Epithelial cell of esophagus (primary cell): ENCODE data around the gene ITPKB.

Experiments
- DNase-seq: peaks from one replicate; pipeline ENCODE4 v3.0.0; 2010; ENCODE audit warnings: low read depth
- H3K4me3 ChIP-seq: 2 replicates; pipeline ENCODE4 v1.5.1; 2011; ENCODE audit warnings: mild to moderate bottlenecking, low read length, control low read depth
- TF ChIP-seq, protein P1 (sequence below): IDR thresholded peaks from 2 replicates; pipeline ENCODE4 v1.5.1; 2011; ENCODE audit warnings: low read depth, mild to moderate bottlenecking, low read length, control low read depth, inconsistent platforms; ENCODE audit not compliant: insufficient read depth; ENCODE audit errors: missing control alignments

The ITPKB gene

DNA sequence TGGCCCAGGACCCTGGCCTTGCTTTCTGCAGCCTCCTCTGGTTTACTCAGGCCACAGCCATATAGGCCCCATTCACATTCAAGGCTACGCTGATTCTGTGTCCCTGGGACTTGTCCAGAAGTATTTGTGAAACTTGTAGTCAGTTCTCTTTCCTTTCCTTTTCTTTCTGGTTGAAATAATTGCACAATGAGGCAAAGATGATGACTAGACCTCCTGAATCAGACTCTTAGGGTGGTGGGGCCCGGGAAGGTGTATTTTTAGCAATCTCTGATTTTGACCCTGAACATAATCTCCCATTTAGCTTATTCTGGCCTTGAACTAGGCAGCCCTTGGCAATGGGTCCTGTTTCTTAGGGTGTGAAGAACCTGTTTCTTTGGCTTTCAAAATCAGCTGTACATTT lies 150.6 kb downstream of the ITPKB start:
- TF ChIP-seq, protein P1, sequence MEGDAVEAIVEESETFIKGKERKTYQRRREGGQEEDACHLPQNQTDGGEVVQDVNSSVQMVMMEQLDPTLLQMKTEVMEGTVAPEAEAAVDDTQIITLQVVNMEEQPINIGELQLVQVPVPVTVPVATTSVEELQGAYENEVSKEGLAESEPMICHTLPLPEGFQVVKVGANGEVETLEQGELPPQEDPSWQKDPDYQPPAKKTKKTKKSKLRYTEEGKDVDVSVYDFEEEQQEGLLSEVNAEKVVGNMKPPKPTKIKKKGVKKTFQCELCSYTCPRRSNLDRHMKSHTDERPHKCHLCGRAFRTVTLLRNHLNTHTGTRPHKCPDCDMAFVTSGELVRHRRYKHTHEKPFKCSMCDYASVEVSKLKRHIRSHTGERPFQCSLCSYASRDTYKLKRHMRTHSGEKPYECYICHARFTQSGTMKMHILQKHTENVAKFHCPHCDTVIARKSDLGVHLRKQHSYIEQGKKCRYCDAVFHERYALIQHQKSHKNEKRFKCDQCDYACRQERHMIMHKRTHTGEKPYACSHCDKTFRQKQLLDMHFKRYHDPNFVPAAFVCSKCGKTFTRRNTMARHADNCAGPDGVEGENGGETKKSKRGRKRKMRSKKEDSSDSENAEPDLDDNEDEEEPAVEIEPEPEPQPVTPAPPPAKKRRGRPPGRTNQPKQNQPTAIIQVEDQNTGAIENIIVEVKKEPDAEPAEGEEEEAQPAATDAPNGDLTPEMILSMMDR: no peak
- H3K4me3 ChIP-seq: no peak overlapping the region
- DNase-seq: peak; percentile 30

- TF ChIP-seq, protein P1: no peak
- DNase-seq: no peak
- no peak overlapping the region for H3K4me3 ChIP-seq
These were observed 152.2 kb downstream of the ITPKB start for GRCh38 chr1:226586650-226587422.

GRCh38 chr1:226586116-226586515 lies 153.0 kb downstream of the ITPKB start:
- no peak overlapping the region for H3K4me3 ChIP-seq
- no peak for DNase-seq
- TF ChIP-seq, protein P1: no peak

GRCh38 chr1:226584164-226584563 lies 154.9 kb downstream of the ITPKB start:
- no peak for DNase-seq
- H3K4me3 ChIP-seq: no peak overlapping the region
- TF ChIP-seq, protein P1: no peak

- H3K4me3 ChIP-seq: no peak overlapping the region
- TF ChIP-seq, protein P1: no peak
- DNase-seq: no peak
These were observed 156.1 kb downstream of the ITPKB start for GRCh38 chr1:226582966-226583365.
